Measurements from ENCODE around the gene SYNCRIP. TPM values are rescaled to one million over a fixed set of nuclear protein-coding genes. Genes with fewer than 3 reads are reported as not detected.

SYNCRIP gene
- total RNA-seq, 1 experiment from 2014 or later = 199 TPM

- no peak overlapping the region for H4K8ac ChIP-seq (replicated peaks; ENCODE audit: insufficient read length, low read depth, low read length)
- Mint-ChIP-seq H3K36me3 (ENCODE audit: insufficient read depth in 1 of 3, low read depth in 3 of 3) (peaks cover 36 to 74% (median 67%) of the 10 kb centered on the region in 3 experiments), H3K4me3 (no peak overlapping the region), H3K9me3 (no peaks in the 10 kb centered on the region), H3K27me3 (ENCODE audit: low read depth) (no peaks in the 10 kb centered on the region), H3K27ac (no peak overlapping the region), H3K4me1 (no peaks in the 10 kb centered on the region)
- H3K56ac ChIP-seq (ENCODE audit: insufficient read length, low read depth, low read length) = no peak overlapping the region
- no peak overlapping the region for H2BK15ac ChIP-seq (ENCODE audit: low read depth, low read length)
- H3K18ac ChIP-seq (ENCODE audit: insufficient read length, low read depth, low read length) = no peak overlapping the region
- H2BK12ac ChIP-seq (ENCODE audit: insufficient read length, low read depth, low read length) = no peak overlapping the region
- no peaks in the 10 kb centered on the region for H3K9me3 ChIP-seq (ENCODE audit: control insufficient read depth, low read depth, low read length)
- H3K79me2 ChIP-seq (ENCODE audit: insufficient read depth, low read length) = no peaks in the 10 kb centered on the region; the same call in 1 of the 2 replicates
- DNase-seq = no peak
- no peak overlapping the region for H2BK120ac ChIP-seq (ENCODE audit: low read depth, low read length, poor library complexity, severe bottlenecking)
- no peak overlapping the region for H2BK20ac ChIP-seq (ENCODE audit: low read depth, low read length, poor library complexity, severe bottlenecking)
- H3K4me1 ChIP-seq (ENCODE audit: insufficient read depth, low read length) = no peaks in the 10 kb centered on the region
- H3K4ac ChIP-seq (ENCODE audit: low read depth, low read length) = no peak overlapping the region
- no peak overlapping the region for H4K5ac ChIP-seq (ENCODE audit: insufficient read length, low read depth, low read length)
- H3K79me1 ChIP-seq (ENCODE audit: insufficient read depth, low read depth, low read length, poor library complexity, severe bottlenecking) = no peaks in the 10 kb centered on the region
- H3K9ac ChIP-seq (ENCODE audit: extremely low read depth, insufficient read length, low read length) = no peak overlapping the region
- H2AFZ ChIP-seq (ENCODE audit: low read length) = no peak overlapping the region
- no peak overlapping the region for H3K4me2 ChIP-seq (ENCODE audit: insufficient read depth, insufficient read length, low read length)
- H3K23ac ChIP-seq (ENCODE audit: insufficient read length, low read depth, low read length) = no peak overlapping the region
- no peak overlapping the region for H3K27ac ChIP-seq (ENCODE audit: insufficient read length, low read depth, low read length)
- H3K14ac ChIP-seq (ENCODE audit: insufficient read depth, low read length) = no peak overlapping the region
- H2AK5ac ChIP-seq (ENCODE audit: insufficient read length, low read length) = no peak overlapping the region
- no peaks in the 10 kb centered on the region for H4K20me1 ChIP-seq (ENCODE audit: control insufficient read depth, insufficient read depth, insufficient read length)
- H3K27me3 ChIP-seq (ENCODE audit: insufficient read depth, low read length) = no peaks in the 10 kb centered on the region
- H2BK5ac ChIP-seq (ENCODE audit: insufficient read length, low read length) = no peak overlapping the region
- no peak for TF ChIP-seq CTCF (conservative IDR thresholded peaks at IDR 0.05)
- H3K23me2 ChIP-seq (ENCODE audit: insufficient read length, low read depth, low read length, poor library complexity, severe bottlenecking) = no peaks in the 10 kb centered on the region
- no peak overlapping the region for H3T11ph ChIP-seq (ENCODE audit: low read length)
- no peak overlapping the region for H4K91ac ChIP-seq (ENCODE audit: insufficient read length, low read depth, low read length)
- no CpG with 5 or more reads among the region's 4 CpGs for WGBS (ENCODE audit: extremely low coverage, insufficient read length, low lambda C conversion rate)
These were observed 29.8 kb downstream of the SYNCRIP start for GRCh38 chr6:85612690-85613474.

All from H9 (cell line).